Amniotic stem cell (primary cell): Measurements from ENCODE around the gene DMKN.

ENCODE experiments used
- DNase-seq: peaks from one replicate; lab custom pipeline; 2025; lab: John Stamatoyannopoulos, UW

DMKN gene

GRCh38 chr19:35524181-35524837, 10.9 kb upstream of the DMKN start:
- no peak for DNase-seq

- no peak for DNase-seq
Observed at GRCh38 chr19:35522745-35523327, 9.4 kb upstream of the DMKN start.

GRCh38 chr19:35521124-35521743, 7.8 kb upstream of the DMKN start:
- no peak for DNase-seq

- DNase-seq, result no peak
Observed at GRCh38 chr19:35519291-35519690, 5.8 kb upstream of the DMKN start.

- peak; percentile 61 for DNase-seq
Observed at GRCh38 chr19:35518313-35518712, 4.9 kb upstream of the DMKN start.

GRCh38 chr19:35517342-35517741, 3.9 kb upstream of the DMKN start:
- DNase-seq, result no peak

- DNase-seq, result no peak
Observed at GRCh38 chr19:35516310-35516709, 2.9 kb upstream of the DMKN start.

- no peak for DNase-seq
Observed at GRCh38 chr19:35514282-35514809, 897 bp upstream of the DMKN start.

- DNase-seq, result no peak
Observed at GRCh38 chr19:35512831-35513627, 420 bp downstream of the DMKN start.

GRCh38 chr19:35511337-35511736, 2.1 kb downstream of the DMKN start:
- DNase-seq, result no peak

GRCh38 chr19:35510626-35510964, 2.9 kb downstream of the DMKN start:
- no peak for DNase-seq

- no peak for DNase-seq
Observed at GRCh38 chr19:35509861-35510625, 3.4 kb downstream of the DMKN start.

GRCh38 chr19:35509018-35509652, 4.3 kb downstream of the DMKN start:
- DNase-seq, result no peak

- no peak for DNase-seq
Observed at GRCh38 chr19:35508129-35508528, 5.3 kb downstream of the DMKN start.

- no peak for DNase-seq
Observed at GRCh38 chr19:35507561-35507960, 5.9 kb downstream of the DMKN start.

- DNase-seq, result no peak
Observed at GRCh38 chr19:35506011-35506410, 7.4 kb downstream of the DMKN start.

- no peak for DNase-seq
Observed at GRCh38 chr19:35502751-35503150, 10.7 kb downstream of the DMKN start.

GRCh38 chr19:35501684-35502083, 11.8 kb downstream of the DMKN start:
- DNase-seq, result no peak

GRCh38 chr19:35500611-35501010, 12.8 kb downstream of the DMKN start:
- no peak for DNase-seq

- DNase-seq, result no peak
Observed at GRCh38 chr19:35498984-35499527, 14.4 kb downstream of the DMKN start.

GRCh38 chr19:35498220-35498619, 15.2 kb downstream of the DMKN start:
- DNase-seq, result no peak
